HL-60 (cell line): ENCODE data around the gene TSPOAP1.

Experiments used
- GABPA ChIP-seq: IDR thresholded peaks from 2 replicates; pipeline ENCODE4 v1.6.1; 2012; ENCODE audit warnings: low read depth
- POLR2AphosphoS5 ChIP-seq: IDR thresholded peaks from 2 replicates; pipeline ENCODE4 v1.6.1; 2012; ENCODE audit warnings: low read depth
- SPI1 ChIP-seq: IDR thresholded peaks from 2 replicates; pipeline ENCODE4 v1.6.1; 2012; ENCODE audit warnings: low read depth, mild to moderate bottlenecking, borderline replicate concordance
- TF ChIP-seq, protein P1 (sequence below): IDR thresholded peaks from one replicate; pipeline ENCODE4 v1.5.1; 2011; ENCODE audit warnings: low read length, control low read depth, inconsistent platforms; ENCODE audit not compliant: insufficient read depth
- TF ChIP-seq, protein P2 (sequence below): IDR thresholded peaks from 2 replicates; pipeline ENCODE4 v1.6.1; 2012; ENCODE audit warnings: low read depth; ENCODE audit not compliant: insufficient replicate concordance

DNA sequence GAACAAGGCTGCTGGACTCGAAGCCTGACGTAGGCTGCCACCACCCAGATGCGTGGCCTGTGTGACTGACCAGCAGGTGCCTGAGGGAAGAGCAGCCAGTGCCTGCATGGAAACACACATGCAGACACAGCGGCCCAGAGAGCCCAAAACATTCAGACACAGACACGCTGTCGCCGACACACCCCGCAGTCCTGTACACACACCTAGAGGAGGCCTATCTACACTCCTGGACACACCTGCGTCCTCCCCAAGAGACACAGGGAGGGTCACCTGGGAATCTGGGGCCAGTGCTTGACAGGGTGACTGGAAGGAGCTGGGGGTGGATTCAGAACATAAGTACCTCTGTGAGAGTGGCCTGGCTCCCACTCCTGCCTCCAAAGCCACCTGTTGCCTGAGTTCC, 6.1 kb upstream of the TSPOAP1 start:
- TF ChIP-seq, protein P1, sequence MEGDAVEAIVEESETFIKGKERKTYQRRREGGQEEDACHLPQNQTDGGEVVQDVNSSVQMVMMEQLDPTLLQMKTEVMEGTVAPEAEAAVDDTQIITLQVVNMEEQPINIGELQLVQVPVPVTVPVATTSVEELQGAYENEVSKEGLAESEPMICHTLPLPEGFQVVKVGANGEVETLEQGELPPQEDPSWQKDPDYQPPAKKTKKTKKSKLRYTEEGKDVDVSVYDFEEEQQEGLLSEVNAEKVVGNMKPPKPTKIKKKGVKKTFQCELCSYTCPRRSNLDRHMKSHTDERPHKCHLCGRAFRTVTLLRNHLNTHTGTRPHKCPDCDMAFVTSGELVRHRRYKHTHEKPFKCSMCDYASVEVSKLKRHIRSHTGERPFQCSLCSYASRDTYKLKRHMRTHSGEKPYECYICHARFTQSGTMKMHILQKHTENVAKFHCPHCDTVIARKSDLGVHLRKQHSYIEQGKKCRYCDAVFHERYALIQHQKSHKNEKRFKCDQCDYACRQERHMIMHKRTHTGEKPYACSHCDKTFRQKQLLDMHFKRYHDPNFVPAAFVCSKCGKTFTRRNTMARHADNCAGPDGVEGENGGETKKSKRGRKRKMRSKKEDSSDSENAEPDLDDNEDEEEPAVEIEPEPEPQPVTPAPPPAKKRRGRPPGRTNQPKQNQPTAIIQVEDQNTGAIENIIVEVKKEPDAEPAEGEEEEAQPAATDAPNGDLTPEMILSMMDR: no peak
- TF ChIP-seq POLR2AphosphoS5 (no peak; the same call in 1 of the 2 replicates), GABPA (no peak), SPI1 (no peak)
- TF ChIP-seq, protein P2, sequence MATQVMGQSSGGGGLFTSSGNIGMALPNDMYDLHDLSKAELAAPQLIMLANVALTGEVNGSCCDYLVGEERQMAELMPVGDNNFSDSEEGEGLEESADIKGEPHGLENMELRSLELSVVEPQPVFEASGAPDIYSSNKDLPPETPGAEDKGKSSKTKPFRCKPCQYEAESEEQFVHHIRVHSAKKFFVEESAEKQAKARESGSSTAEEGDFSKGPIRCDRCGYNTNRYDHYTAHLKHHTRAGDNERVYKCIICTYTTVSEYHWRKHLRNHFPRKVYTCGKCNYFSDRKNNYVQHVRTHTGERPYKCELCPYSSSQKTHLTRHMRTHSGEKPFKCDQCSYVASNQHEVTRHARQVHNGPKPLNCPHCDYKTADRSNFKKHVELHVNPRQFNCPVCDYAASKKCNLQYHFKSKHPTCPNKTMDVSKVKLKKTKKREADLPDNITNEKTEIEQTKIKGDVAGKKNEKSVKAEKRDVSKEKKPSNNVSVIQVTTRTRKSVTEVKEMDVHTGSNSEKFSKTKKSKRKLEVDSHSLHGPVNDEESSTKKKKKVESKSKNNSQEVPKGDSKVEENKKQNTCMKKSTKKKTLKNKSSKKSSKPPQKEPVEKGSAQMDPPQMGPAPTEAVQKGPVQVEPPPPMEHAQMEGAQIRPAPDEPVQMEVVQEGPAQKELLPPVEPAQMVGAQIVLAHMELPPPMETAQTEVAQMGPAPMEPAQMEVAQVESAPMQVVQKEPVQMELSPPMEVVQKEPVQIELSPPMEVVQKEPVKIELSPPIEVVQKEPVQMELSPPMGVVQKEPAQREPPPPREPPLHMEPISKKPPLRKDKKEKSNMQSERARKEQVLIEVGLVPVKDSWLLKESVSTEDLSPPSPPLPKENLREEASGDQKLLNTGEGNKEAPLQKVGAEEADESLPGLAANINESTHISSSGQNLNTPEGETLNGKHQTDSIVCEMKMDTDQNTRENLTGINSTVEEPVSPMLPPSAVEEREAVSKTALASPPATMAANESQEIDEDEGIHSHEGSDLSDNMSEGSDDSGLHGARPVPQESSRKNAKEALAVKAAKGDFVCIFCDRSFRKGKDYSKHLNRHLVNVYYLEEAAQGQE: no peak
